Liver (tissue), 9 donors: ENCODE results near the gene UGT1A9. TPM values are rescaled to one million over a fixed set of nuclear protein-coding genes. Genes with fewer than 3 reads are reported as not detected.

Source experiments
- DNase-seq: peaks from one replicate; pipeline ENCODE4 v3.0.0-alpha.2; 2017; ENCODE audit warnings: low spot score
- H3K27ac ChIP-seq, 2 donors: one replicate each; pipeline ENCODE4 v1.7.0; 2013; ENCODE audit warnings: inconsistent platforms in 2 of 2, low read length in 2 of 2, control low read depth in 1 of 2, low read depth in 1 of 2, mild to moderate bottlenecking in 1 of 2
- H3K27me3 ChIP-seq, 4 donors: one replicate each; pipeline versions ENCODE4 v1.6.1 to v1.7.0; 2013; ENCODE audit warnings: low read length in 3 of 4, inconsistent platforms in 1 of 4, mild to moderate bottlenecking in 1 of 4, moderate library complexity in 1 of 4; ENCODE audit not compliant: control insufficient read depth in 4 of 4, insufficient read depth in 4 of 4
- H3K36me3 ChIP-seq, 4 donors: one replicate each; pipeline versions ENCODE4 v1.6.1 to v1.7.0; 2013; ENCODE audit warnings: low read length in 3 of 4, mild to moderate bottlenecking in 3 of 4, low read depth in 1 of 4, moderate library complexity in 1 of 4; ENCODE audit not compliant: control insufficient read depth in 4 of 4, insufficient read depth in 3 of 4
- H3K4me1 ChIP-seq, 4 donors: one replicate each; pipeline versions ENCODE4 v1.6.1 to v1.7.0; 2013; ENCODE audit warnings: low read length in 3 of 4, mild to moderate bottlenecking in 3 of 4, moderate library complexity in 1 of 4; ENCODE audit not compliant: control insufficient read depth in 4 of 4, insufficient read depth in 4 of 4
- H3K4me3 ChIP-seq, 3 donors: one replicate each; pipeline versions ENCODE4 v1.6.1 to v1.7.0; 2013; ENCODE audit warnings: low read length in 3 of 3, control low read depth in 1 of 3, low read depth in 1 of 3, mild to moderate bottlenecking in 1 of 3
- H3K9ac ChIP-seq, 2 donors: one replicate each; pipeline ENCODE4 v1.7.0; 2013; ENCODE audit warnings: low read length in 2 of 2, mild to moderate bottlenecking in 2 of 2, moderate library complexity in 2 of 2, control low read depth in 1 of 2, low read depth in 1 of 2
- H3K9me3 ChIP-seq, 4 donors: one replicate each; pipeline versions ENCODE4 v1.6.1 to v1.7.0; 2013; ENCODE audit warnings: low read length in 3 of 4; ENCODE audit not compliant: control insufficient read depth in 4 of 4
- ATF3 ChIP-seq: IDR thresholded peaks from 2 replicates; pipeline ENCODE4 v1.6.1; 2016; ENCODE audit warnings: antibody characterized with exemption
- CTCF ChIP-seq: fragments of 150-350 bp; IDR thresholded peaks from 2 replicates; pipeline ENCODE4 v1.5.1; 2017; ENCODE audit warnings: improper control_type of control experiment, low read depth, low read length; ENCODE audit not compliant: missing input control
- EGR1 ChIP-seq, 2 donors: IDR thresholded peaks; 2 replicates each; pipeline ENCODE4 v1.6.1; 2016 to 2018; ENCODE audit warnings: antibody characterized with exemption in 2 of 2, low read depth in 2 of 2
- FOXA1 ChIP-seq: IDR thresholded peaks from 2 replicates; pipeline ENCODE4 v1.6.1; 2016; ENCODE audit warnings: antibody characterized with exemption
- FOXA2 ChIP-seq: IDR thresholded peaks from 2 replicates; pipeline ENCODE4 v1.6.1; 2016; ENCODE audit warnings: antibody characterized with exemption
- GABPA ChIP-seq, 2 donors: IDR thresholded peaks in 1 of 2; conservative IDR thresholded peaks in 1 of 2; 2 replicates each; pipeline ENCODE4 v1.6.1; 2016; ENCODE audit warnings: antibody characterized with exemption in 2 of 2, mild to moderate bottlenecking in 1 of 2, moderate library complexity in 1 of 2
- HNF4A ChIP-seq, 2 donors: conservative IDR thresholded peaks; 2 replicates each; pipeline ENCODE4 v1.6.1; 2016; ENCODE audit warnings: antibody characterized with exemption in 2 of 2, mild to moderate bottlenecking in 2 of 2
- HNF4G ChIP-seq: IDR thresholded peaks from 2 replicates; pipeline ENCODE4 v1.6.1; 2016; ENCODE audit warnings: antibody characterized with exemption
- JUND ChIP-seq, 2 donors: IDR thresholded peaks; 2 replicates each; pipeline ENCODE4 v1.6.1; 2016; ENCODE audit warnings: antibody characterized with exemption in 2 of 2
- NR2F2 ChIP-seq: IDR thresholded peaks from 2 replicates; pipeline ENCODE4 v1.6.1; 2016; ENCODE audit warnings: antibody characterized with exemption
- RAD21 ChIP-seq, 2 donors: IDR thresholded peaks; 2 replicates each; pipeline ENCODE4 v1.6.1; 2016; ENCODE audit warnings: antibody characterized with exemption in 2 of 2, mild to moderate bottlenecking in 2 of 2
- REST ChIP-seq: IDR thresholded peaks from 2 replicates; pipeline ENCODE4 v1.6.1; 2016; ENCODE audit warnings: antibody characterized with exemption, mild to moderate bottlenecking
- RXRA ChIP-seq, 2 donors: IDR thresholded peaks; 2 replicates each; pipeline ENCODE4 v1.6.1; 2017 to 2018; ENCODE audit warnings: antibody characterized with exemption in 2 of 2, mild to moderate bottlenecking in 1 of 2
- SP1 ChIP-seq: IDR thresholded peaks from 2 replicates; pipeline ENCODE4 v1.6.1; 2018; ENCODE audit warnings: antibody characterized with exemption, mild to moderate bottlenecking
- TAF1 ChIP-seq: conservative IDR thresholded peaks from 2 replicates; pipeline ENCODE4 v1.6.1; 2016; ENCODE audit warnings: antibody characterized with exemption, mild to moderate bottlenecking
- YY1 ChIP-seq: IDR thresholded peaks from 2 replicates; pipeline ENCODE4 v1.6.1; 2016; ENCODE audit warnings: antibody characterized with exemption, mild to moderate bottlenecking
- WGBS: extraction: QIAGEN DNeasy Blood & Tissue Kit; methylation state at CpG from one replicate; pipeline ENCODE4 v1.1.7; 2013; 5-methylcytosine and 5-hydroxymethylcytosine counted together
- polyA plus RNA-seq, 2 donors: library from polyadenylated mRNA; stranded (reverse) in 1 of 2; unstranded in 1 of 2; fragments of 200-250 nt in 1 of 2; fragments of >200 nt in 1 of 2; fragmentation: Nextera tagmentation in 1 of 2; extraction: Ambion mirVana in 1 of 2; gene quantifications; one replicate each; pipeline versions ENCODE4 v1.2.1 to v1.2.3, GENCODE V29; 2013 to 2015
- total RNA-seq, 2 donors: library from RNA; depleted of rRNA; stranded (reverse); fragments of >200 nt; gene quantifications; one replicate each; pipeline ENCODE4 v1.2.3, GENCODE V29; 2014
- TF ChIP-seq, protein P1 (sequence below): IDR thresholded peaks from 2 replicates; pipeline ENCODE4 v1.6.1; 2016; ENCODE audit warnings: antibody characterized with exemption
- TF ChIP-seq, protein P2 (sequence below): IDR thresholded peaks from 2 replicates; pipeline ENCODE4 v1.6.1; 2016; ENCODE audit warnings: antibody characterized with exemption
- donor health status: healthy.
- donor health status: healthy.
- donor health status: healthy.
- donor health status: healthy.
- donor health status: healthy.

Gene UGT1A9
- total and polyA plus RNA-seq, 4 donors, result 14.3 to 62.3 (median 23.8) TPM; not detected in 1

GRCh38 chr2:233764264-233764663 is 92.6 kb downstream of the UGT1A9 start:
- Histone ChIP-seq H3K9ac (peak overlapping the region; percentile 39 to 99), H3K4me3 (peak overlapping the region in 1 of 3 donors; percentile 5), H3K9me3 (no peaks in the 10 kb centered on the region), H3K36me3 (peaks cover 0 to 15% (median 13%) of the 10 kb centered on the region in 4 donors), H3K4me1 (peaks cover 3 to 36% (median 9%) of the 10 kb centered on the region in 4 donors), H3K27me3 (no peaks in the 10 kb centered on the region), H3K27ac (peak overlapping the region; percentile 88 to 94)
- WGBS, result 21% methylated on average over 7 of the region's 7 CpGs
- no peak for DNase-seq
- peak; percentile 86 for TF ChIP-seq FOXA2
- TF ChIP-seq RAD21 (IDR thresholded peaks at IDR 0.05), result peak; percentile 58 to 66
- peak; percentile 63 for TF ChIP-seq REST
- peak; percentile 67 for TF ChIP-seq YY1
- peak; percentile 55 for TF ChIP-seq HNF4G
- TF ChIP-seq FOXA1, result peak; percentile 82
- peak; percentile 82 to 95 for TF ChIP-seq JUND (IDR thresholded peaks at IDR 0.05)
- TF ChIP-seq NR2F2, result peak; percentile 42
- TF ChIP-seq, protein P1, sequence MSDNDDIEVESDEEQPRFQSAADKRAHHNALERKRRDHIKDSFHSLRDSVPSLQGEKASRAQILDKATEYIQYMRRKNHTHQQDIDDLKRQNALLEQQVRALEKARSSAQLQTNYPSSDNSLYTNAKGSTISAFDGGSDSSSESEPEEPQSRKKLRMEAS, result peak; percentile 82
- TF ChIP-seq GABPA (IDR thresholded peaks at IDR 0.05 in 1 of 2, conservative IDR thresholded peaks at IDR 0.05 in 1 of 2), result peak in 1 of 2 donors; percentile 57
- TF ChIP-seq TAF1, result peak; percentile 76
- TF ChIP-seq SP1, result peak; percentile 99
- peak; percentile 83 for TF ChIP-seq ATF3
- TF ChIP-seq, protein P2, sequence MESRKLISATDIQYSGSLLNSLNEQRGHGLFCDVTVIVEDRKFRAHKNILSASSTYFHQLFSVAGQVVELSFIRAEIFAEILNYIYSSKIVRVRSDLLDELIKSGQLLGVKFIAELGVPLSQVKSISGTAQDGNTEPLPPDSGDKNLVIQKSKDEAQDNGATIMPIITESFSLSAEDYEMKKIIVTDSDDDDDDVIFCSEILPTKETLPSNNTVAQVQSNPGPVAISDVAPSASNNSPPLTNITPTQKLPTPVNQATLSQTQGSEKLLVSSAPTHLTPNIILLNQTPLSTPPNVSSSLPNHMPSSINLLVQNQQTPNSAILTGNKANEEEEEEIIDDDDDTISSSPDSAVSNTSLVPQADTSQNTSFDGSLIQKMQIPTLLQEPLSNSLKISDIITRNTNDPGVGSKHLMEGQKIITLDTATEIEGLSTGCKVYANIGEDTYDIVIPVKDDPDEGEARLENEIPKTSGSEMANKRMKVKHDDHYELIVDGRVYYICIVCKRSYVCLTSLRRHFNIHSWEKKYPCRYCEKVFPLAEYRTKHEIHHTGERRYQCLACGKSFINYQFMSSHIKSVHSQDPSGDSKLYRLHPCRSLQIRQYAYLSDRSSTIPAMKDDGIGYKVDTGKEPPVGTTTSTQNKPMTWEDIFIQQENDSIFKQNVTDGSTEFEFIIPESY, result peak; percentile 80
- TF ChIP-seq RXRA (IDR thresholded peaks at IDR 0.05), result peak; percentile 99 to 100
- TF ChIP-seq HNF4A (conservative IDR thresholded peaks at IDR 0.05), result peak; percentile 91 to 94
- no peak for TF ChIP-seq CTCF
- peak; percentile 94 to 96 for TF ChIP-seq EGR1 (IDR thresholded peaks at IDR 0.05; ENCODE audit: low read depth in 2 of 2)
